ENCODE measurements around the gene KLF15. TPM values are rescaled to one million over a fixed set of nuclear protein-coding genes. Genes with fewer than 3 reads are reported as not detected.

Gene KLF15
- total and polyA plus RNA-seq, 2 donors from 2014 or later = 22.9 to 30.0 TPM

DNA sequence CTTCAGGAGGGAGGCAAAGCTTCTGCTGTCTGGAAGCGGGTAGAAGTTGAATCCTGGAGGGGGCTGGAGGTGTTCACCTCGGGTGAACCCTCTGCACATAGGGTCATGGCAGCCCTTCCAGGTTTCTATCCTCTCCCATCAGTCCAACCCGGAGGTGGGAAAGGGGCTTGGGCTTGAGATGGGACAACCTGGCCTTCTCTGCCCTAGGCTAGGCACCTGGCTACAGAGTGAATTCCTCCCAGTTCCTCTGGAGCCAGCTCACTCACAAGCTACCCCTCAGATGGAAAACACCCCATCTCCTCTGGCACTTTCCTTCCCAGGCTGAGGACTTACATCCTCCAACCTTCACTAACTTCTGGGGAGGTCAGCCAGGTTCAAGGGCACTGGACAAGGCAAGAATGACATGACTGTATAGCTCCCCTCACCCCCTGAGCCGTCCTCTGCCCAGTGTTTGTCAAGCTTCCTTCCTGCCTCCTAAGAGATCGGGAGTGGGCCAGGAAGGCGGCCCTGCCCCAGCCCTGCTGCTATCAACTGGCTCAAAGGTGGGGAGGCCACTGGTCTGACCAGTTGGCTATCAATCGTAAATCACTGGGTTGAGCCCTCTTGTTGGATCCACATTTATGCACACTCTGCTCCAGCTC lies 45.8 kb downstream of the KLF15 start:
- H3K36me3 ChIP-seq (ENCODE audit: control insufficient read depth in 2 of 3, insufficient read depth in 3 of 3, low read length in 3 of 3) = no peaks in the 10 kb centered on the region
- H3K27ac ChIP-seq (ENCODE audit: low read depth in 2 of 2, low read length in 2 of 2) = no peak overlapping the region
- DNase-seq (peak in 1 of 5 donors; percentile 40), FAIRE-seq (no peak)
- H3K27me3 ChIP-seq (ENCODE audit: control insufficient read depth, insufficient read depth, low read length) = no peaks in the 10 kb centered on the region
- intact Hi-C loops (cut with DNase I) = no loop called here
- H3K9me3 ChIP-seq (ENCODE audit: control insufficient read depth in 2 of 3, insufficient read depth in 1 of 3, low read length in 3 of 3) = no peaks in the 10 kb centered on the region
- no peak overlapping the region for H3K9ac ChIP-seq (ENCODE audit: low read length in 3 of 3)
- TF ChIP-seq, protein P1, sequence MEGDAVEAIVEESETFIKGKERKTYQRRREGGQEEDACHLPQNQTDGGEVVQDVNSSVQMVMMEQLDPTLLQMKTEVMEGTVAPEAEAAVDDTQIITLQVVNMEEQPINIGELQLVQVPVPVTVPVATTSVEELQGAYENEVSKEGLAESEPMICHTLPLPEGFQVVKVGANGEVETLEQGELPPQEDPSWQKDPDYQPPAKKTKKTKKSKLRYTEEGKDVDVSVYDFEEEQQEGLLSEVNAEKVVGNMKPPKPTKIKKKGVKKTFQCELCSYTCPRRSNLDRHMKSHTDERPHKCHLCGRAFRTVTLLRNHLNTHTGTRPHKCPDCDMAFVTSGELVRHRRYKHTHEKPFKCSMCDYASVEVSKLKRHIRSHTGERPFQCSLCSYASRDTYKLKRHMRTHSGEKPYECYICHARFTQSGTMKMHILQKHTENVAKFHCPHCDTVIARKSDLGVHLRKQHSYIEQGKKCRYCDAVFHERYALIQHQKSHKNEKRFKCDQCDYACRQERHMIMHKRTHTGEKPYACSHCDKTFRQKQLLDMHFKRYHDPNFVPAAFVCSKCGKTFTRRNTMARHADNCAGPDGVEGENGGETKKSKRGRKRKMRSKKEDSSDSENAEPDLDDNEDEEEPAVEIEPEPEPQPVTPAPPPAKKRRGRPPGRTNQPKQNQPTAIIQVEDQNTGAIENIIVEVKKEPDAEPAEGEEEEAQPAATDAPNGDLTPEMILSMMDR (IDR thresholded peaks at IDR 0.05; ENCODE audit: borderline replicate concordance, extremely low read depth, insufficient read depth) = no peak
- H3K4me1 ChIP-seq (ENCODE audit: control insufficient read depth in 2 of 3, insufficient read depth in 2 of 3, low read depth in 1 of 3, low read length in 3 of 3) = peaks cover 0 to 7% (median 0%) of the 10 kb centered on the region in 3 donors
- no peak overlapping the region for H3K4me3 ChIP-seq (ENCODE audit: low read length in 3 of 3)

DNA sequence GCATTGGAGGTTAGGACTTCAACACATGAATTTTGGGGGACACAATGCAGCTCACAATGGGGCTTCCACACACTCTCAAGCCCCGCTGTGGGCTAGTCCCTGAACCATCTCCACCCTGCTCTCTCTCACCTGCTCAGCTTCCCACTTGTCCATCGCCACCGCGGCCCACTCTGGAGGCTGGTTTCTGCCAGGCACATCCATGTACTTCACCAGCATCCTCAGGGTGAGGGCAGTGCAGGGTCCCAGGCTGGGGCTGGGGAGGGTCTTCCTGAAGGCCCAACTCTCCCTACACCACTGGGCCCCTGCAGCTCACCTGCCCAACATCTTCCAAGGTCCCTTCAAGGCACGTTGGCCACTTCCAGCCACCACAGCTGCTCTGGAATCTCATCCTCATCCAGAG lies 46.4 kb downstream of the KLF15 start:
- Histone ChIP-seq H3K9me3 (ENCODE audit: control insufficient read depth in 2 of 3, insufficient read depth in 1 of 3, low read length in 3 of 3) (no peaks in the 10 kb centered on the region), H3K27ac (ENCODE audit: low read depth in 2 of 2, low read length in 2 of 2) (no peak overlapping the region), H3K4me3 (ENCODE audit: low read length in 3 of 3) (no peak overlapping the region), H3K9ac (ENCODE audit: low read length in 3 of 3) (no peak overlapping the region), H3K27me3 (ENCODE audit: control insufficient read depth, insufficient read depth, low read length) (no peaks in the 10 kb centered on the region), H3K4me1 (ENCODE audit: control insufficient read depth in 2 of 3, insufficient read depth in 2 of 3, low read depth in 1 of 3, low read length in 3 of 3) (peaks cover 0 to 5% (median 3%) of the 10 kb centered on the region in 3 donors), H3K36me3 (ENCODE audit: control insufficient read depth in 2 of 3, insufficient read depth in 3 of 3, low read length in 3 of 3) (no peaks in the 10 kb centered on the region)
- TF ChIP-seq, protein P1 (IDR thresholded peaks at IDR 0.05; ENCODE audit: borderline replicate concordance, extremely low read depth, insufficient read depth) = no peak
- intact Hi-C loops (cut with DNase I) = no loop called here
- no peak for FAIRE-seq
- DNase-seq = peak in 1 of 5 donors; percentile 65

DNA sequence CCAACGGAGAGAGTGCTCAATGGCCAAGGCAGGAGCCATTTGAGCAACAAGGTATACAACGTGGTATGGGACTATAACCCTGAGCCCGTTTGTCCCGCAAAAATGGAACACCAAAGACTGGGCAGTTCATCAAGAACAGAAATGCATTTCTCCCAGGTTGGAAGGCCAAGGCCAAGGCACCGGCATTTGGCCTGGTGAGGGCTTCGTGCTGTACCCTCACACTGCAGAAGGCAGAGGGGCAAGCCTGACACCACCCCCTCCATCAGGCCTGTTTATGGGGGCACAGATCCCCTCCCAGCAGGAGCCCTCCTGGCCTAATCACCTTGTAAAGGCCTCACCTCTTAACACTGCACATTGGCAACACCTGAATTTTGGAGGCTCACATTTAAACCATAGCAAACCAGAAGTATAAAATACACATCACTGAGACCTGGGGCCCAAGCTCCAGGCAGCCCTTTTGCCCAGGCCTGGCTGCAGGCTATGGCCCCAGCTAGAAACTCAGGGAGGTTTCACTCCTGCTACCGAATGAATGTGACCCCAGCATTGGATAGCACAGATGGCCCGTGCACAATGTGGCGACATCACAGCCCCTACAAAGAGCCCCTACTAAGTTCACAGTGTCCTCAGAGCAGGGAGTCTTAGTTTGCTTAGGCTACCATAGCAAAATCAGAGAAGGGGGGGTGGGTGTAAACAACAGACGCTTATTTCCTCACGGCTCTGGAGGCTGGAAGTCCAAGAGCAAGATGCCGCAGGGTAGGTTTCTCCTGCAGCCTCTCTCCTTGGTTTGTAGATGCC lies 47.1 kb downstream of the KLF15 start:
- DNase-seq (no peak), FAIRE-seq (no peak)
- intact Hi-C loops (cut with DNase I) = no loop called here
- TF ChIP-seq, protein P1 (IDR thresholded peaks at IDR 0.05; ENCODE audit: borderline replicate concordance, extremely low read depth, insufficient read depth) = no peak
- no peaks in the 10 kb centered on the region for H3K36me3 ChIP-seq (ENCODE audit: control insufficient read depth in 2 of 3, insufficient read depth in 3 of 3, low read length in 3 of 3)
- H3K27me3 ChIP-seq (ENCODE audit: control insufficient read depth, insufficient read depth, low read length) = no peaks in the 10 kb centered on the region
- no peaks in the 10 kb centered on the region for H3K9me3 ChIP-seq (ENCODE audit: control insufficient read depth in 2 of 3, insufficient read depth in 1 of 3, low read length in 3 of 3)
- H3K9ac ChIP-seq (ENCODE audit: low read length in 3 of 3) = no peak overlapping the region
- H3K4me1 ChIP-seq (ENCODE audit: control insufficient read depth in 2 of 3, insufficient read depth in 2 of 3, low read depth in 1 of 3, low read length in 3 of 3) = peaks cover 0 to 5% (median 3%) of the 10 kb centered on the region in 3 donors
- H3K4me3 ChIP-seq (ENCODE audit: low read length in 3 of 3) = no peak overlapping the region
- H3K27ac ChIP-seq (ENCODE audit: low read depth in 2 of 2, low read length in 2 of 2) = no peak overlapping the region

Measured in kidney (tissue), 14 donors.